SKM-1 (cell line): Measurements from ENCODE around the gene BCAS1.

ENCODE experiments used
- DNase-seq: peaks from one replicate; lab custom pipeline; 2025; ENCODE audit not compliant: unreplicated experiment; lab: John Stamatoyannopoulos, UW

Gene BCAS1, protein sequence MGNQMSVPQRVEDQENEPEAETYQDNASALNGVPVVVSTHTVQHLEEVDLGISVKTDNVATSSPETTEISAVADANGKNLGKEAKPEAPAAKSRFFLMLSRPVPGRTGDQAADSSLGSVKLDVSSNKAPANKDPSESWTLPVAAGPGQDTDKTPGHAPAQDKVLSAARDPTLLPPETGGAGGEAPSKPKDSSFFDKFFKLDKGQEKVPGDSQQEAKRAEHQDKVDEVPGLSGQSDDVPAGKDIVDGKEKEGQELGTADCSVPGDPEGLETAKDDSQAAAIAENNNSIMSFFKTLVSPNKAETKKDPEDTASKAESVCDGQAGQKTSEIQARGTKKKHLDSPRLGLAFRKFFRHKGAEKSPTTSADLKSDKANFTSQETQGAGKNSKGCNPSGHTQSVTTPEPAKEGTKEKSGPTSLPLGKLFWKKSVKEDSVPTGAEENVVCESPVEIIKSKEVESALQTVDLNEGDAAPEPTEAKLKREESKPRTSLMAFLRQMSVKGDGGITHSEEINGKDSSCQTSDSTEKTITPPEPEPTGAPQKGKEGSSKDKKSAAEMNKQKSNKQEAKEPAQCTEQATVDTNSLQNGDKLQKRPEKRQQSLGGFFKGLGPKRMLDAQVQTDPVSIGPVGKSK

DNA sequence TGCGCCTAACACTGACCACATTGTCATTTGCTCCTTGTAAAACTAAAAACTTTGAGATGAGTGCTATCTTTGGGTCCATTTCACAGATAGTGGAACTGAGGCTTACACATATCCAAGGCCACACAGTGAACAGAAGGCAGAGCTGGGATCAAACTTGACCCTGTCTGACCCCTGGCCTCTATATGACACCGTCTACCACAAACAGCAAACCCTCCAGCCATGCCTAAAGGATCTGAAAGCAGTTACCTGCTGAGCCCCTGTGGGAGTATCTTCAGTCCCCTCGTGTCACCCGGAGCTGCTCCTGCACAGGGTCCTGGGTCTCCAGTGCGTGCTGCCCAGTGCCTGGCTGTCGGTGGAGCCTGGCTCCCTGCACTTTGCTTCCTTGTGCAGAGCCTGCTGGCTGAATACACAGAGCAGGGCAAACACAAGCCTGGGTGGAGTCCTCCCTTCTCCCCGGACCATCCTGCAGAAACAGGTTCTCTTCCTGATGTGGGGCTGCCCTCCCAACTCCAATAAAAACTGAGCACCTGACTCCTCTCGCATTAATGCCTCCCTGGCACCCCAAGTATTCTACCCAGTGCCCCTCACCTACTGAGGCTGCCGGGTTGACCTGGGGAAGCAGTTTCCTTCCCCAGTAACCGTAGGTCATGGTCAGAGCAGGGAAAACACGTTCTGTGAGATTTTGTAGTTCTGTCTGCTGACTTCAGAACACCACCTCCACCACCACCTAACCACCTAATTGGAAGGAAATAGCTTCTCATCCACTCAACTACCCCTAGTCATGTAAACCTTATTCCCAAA lies at the start of gene BCAS1:
Gene BCAS1 (minus strand): TSS at position 408 of the 801 bp plus-strand sequence. CDS start 11,876 bp downstream, outside the sequence.
- DNase-seq, result no peak

DNA sequence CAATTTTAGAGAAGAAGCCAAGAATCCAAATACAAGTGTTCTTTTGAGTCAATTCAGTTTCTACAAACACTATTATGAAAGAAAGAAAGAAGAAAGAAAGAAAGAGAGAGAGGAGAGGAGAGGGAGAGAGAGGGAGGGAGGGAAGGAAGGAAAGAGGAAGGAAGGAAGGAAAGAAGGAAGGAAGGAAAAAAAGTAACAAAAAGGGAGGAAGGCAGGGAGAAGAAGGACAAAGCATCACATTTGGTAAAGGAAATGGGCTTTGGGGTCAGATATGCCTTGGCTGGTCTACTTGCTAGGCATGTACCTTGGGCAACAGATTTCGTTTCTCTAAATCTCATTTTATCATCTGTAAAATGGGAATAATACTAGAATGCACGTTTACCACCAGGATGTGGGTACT lies 49.4 kb upstream of the BCAS1 start:
- DNase-seq, result no peak

DNA sequence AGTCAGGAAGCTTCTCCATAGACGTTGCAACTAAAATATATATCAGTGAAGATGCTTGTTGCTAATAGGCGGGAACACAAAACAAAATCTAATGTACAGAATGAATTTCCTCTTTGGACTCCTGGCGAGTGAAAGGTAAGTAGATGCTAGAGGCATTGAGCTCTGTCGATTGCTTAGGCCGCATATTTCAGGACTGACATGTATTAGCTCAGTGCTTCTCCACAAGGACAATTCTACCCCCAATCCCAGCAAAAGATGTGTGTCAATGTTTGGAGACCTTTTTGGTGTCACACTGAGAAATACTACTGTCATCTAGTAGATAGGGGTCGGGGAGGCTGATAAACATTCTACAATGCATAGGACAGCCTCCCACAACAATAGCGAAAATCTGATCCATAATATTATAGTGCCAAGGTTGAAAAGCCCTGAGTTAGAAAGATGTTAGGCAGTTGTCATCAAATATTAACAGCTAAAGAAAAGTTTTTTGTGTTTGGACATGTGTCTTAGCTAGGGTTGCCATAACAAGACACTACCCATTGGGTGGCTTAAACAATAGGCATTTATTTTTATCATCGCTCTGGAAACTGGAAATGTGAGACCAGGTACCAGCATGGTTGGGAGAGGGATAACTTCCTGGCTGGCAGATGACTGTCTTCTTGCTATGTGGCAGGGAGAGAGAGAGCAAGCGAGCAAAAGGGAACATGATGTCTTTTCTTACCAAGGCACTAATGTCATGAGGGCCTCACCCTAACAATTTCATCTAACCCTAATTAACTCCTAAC lies 48.0 kb upstream of the BCAS1 start:
- DNase-seq, result no peak

DNA sequence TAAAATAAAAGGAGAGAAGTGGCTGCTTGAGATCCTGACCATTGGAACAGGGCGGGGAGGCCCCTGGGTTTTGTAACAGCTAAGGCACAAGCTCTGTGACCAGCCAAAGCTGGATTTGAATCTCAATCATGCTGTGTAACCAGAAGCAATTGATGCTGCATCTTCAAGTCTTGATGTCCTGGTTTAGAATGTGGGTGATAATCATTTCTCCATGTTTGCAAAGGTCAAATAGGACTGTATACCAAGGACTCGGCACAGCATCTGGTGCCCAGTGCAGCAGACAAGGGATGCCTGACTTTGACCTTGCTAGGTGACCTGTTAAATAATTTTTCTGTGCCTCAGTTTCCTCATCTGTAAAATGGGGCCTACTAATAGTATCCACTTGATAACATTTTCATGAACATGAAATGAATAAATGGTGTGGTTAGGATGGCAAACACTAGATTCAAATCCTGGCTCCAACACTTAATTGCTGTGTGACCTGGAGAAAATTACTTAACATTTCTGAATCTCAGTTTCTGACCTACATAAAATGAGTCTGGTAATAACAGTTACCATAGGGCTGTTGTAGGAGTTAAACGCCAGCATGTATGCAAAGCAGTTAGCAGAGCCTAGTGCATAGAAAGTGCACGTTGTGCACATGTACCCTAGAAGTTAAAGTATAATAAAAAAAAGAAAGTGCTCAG lies 46.3 kb upstream of the BCAS1 start:
- no peak for DNase-seq

DNA sequence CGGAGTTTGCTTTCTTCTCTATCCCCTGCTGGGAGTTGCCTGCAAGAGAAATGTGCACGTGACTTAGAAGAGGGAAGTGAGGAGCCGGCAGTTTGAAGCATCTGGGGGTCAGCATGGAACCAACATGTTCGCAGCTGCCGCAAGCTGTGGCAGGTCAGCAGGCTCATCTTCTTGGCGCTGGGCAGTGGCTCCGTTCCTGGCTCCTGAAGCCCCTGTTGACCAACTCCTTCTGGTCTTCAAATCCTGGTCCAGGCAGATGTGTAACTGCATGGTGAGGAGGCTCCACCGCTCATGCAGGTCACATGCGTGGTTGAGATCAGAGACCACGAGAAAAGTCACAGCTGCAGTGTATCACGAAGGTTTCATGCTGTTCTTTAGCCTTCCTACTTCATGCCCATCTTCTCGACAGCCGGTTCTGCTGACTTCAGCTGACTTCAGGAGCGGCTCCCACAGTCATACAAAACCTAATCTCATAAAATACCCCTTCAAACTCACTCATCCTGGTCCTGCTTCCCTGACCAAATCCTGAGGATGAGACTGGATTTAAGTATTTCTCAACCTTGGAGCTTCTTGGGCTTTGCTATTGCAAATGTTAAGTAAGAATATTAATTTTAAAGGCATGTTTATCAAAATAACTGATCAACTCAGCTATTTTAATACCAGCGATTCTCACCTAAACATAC lies 44.9 kb upstream of the BCAS1 start:
- DNase-seq, result no peak

DNA sequence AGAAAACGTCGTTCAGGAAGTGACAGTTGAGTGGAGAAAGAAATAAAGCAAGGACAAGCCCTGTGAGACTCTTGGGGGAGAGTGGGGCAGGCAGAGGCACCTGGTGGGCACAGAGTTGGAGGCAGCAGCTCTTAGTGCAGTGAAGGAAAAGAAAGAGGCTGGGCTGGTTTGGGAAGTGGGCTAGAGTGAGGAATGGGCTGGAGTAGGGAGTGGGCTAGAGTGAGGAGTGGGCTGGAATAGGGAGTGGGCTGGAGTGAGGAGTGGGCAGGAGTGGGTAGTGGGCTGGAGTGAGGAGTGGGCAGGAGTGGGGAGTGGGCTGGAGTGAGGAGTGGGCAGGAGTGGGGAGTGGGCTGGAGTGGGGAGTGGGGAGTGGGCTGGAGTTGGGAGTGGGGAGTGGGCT lies 43.7 kb upstream of the BCAS1 start:
- DNase-seq, result no peak

DNA sequence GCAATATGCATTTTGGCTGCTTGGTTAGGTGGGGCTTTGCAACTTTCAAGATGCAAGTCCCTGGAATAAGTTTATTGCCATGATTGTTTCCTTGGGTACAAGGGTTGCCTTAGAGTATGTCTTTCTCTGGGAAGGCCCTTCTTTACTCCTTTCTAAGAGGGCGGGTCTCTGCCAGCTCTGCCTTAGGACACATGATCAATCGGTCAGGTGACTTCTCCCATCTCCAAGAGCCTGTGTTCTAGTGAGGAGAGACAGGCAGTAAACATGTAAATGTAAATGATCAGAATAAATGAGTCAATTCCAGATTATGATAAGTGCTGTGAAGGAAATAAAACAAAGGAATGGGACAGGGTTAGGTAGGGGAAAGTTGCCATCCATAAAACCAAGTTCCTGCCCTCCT lies 43.2 kb upstream of the BCAS1 start:
- DNase-seq, result no peak

DNA sequence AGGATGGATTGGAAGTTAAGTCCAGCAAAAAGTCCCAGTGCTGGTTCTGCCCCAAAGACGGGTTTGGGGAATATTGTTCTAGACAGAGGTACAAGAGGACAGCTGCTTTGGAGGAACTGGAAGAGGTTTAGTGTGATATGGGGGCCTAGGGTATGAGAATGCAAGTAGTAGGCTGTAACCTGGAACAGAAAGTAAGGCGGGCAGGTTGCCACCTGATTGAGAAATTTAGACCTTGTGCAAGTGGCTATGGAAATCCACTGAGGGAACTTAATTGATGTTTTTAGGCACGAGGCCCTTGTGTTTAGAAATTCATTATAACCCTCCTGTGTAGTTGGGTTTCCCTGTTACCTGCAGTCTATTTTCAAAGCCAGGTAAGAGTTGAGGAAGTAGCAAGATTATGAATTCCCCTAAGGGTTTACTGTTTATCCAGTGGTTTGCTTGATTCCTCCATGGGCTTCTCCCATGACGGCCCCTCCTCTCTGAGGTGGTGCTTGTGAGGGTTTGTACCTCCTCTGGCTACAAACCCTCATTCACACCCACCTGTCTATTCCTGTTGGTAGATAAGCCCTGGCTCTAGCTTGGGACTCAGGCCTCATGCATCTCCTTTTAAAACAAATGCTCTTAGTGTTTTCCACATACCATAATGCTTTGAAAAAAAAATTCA lies 42.0 kb upstream of the BCAS1 start:
- DNase-seq, result no peak

DNA sequence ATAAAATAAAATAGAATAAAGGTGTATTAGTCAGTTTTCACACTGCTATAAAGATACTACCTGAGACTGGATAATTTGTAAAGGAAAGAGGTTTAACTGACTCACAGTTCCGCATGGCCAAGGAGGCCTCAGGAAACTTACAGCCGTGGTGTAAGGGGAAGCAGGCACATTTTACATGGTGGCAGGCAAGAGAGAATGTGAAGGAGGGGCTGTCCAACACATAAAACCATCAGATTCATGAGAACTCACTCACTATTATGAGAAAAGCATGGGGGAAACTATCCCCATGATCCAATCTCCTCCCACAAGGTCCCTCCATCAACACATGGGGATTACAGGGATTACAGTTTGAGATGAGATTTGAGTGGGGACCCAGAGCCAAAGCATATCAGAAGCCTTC lies 41.1 kb upstream of the BCAS1 start:
- DNase-seq, result no peak

DNA sequence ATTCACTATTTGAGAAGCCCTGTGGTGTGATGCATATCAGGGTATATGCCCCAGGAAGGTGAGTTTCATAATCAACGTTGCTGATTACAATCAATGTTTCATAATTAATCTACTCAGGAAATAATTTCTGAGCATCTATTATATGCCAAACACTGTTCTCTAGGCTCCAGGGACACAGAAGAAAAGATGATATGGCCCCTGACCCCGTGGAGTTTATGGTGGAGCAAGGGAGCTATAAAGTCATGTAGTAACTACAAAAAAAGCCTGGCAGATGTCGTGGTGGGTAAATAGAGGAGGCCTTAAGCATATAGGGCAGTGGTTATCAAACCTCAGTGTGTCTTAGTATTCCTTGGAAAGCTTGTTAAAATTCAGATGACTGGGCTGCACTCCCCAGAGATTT lies 40.1 kb upstream of the BCAS1 start:
- no peak for DNase-seq

DNA sequence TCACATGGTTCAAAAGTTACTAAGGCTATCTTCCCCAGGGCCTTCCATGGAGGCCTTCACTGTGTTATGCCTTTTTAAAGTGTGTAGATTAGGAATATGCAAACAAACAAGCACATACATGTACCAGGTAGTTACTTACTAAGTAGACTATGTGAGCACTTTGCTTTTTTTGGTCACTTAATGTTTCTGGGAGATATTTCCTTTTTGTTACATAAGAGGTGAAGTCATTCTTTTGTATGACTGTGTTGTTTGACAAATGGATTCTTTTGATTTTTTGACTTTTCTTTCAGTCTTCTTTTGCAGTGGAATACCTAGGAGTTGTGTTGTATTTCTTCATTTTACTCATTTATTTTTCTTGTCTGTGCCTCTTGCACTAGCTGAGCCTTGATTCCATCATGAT lies 39.6 kb upstream of the BCAS1 start:
- no peak for DNase-seq

DNA sequence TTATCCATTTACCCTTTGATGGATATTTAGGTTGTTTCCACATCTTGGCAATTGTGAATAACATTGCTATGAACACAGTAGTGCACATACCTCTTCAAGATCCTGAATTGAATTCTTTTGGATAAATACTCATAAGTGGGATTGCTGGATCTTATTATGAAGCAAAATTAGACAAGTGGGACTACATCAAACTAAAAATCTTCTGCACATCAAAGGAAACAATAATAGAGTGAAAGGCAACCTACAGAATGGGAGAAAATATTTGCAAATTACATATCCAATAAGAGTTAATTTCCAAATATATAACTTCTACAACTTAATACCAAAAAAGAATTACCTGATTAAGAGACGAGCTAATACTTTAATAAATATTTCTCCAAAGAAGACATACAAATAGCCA lies 38.4 kb upstream of the BCAS1 start:
- DNase-seq, result no peak

DNA sequence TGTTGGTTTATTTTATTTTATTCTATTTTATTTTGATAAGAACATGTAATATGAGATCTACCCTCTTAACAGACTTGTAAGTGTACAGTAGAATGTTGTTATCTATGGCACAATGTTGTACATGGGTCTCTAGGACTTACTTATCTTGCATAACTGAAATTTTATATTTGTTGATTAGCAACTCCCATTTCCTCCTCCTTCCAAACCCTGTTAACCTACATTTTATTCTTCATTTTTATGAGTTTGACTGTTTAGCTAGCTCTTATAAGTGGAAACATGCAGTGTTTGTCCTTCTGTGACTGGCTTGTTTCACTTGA lies 37.9 kb upstream of the BCAS1 start:
- no peak for DNase-seq

DNA sequence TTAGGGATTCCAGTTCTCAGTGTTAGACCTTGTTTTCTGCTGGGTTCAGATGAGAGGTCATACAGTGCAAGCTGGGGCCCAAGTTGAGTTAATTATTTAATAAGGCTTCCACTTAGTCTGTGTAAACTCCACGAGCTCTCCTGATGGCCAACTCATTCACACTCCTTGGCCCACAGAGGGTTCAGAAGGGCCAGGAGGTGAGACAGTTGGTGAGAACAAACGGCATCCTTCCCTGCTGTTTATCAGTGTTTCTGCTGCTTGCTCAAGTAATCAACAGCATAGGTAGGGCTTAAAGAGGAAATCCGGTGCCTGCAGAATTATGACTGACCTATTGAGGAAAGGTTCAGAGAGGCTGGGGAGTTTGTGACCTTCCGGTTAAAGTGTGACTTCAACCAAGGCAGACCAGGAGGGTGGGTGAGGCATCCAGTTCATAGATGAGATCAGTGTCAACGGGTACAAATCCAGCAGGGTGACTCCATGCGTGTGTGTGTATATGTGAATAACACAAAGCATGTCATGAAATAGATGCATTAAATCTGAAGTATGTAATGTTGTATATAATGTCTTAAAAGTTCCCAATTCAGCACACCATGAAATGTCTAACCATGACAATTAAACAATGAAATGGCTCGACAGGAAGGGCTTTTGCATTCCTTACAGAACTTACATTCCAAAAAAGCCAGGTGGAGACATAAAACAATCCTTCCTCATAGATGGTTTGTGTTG lies 37.4 kb upstream of the BCAS1 start:
- no peak for DNase-seq

DNA sequence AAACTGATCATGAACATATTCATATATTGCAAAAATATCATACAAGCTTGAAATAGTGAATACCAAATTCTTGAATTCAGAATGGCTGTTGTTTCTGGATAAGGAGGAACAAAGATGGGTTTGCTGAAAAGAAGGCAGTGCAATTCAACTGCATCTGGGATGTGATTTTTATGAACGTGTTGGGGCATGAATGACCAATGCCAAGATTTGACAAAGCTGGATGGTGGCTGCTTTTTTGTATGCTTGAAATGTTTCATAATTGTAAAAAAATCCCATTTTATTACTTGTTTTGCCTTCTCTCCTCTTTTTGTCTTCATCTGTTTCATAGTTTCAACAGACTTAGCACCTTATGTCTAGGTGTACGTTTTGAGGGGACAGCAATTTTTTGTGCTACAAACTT lies 36.8 kb upstream of the BCAS1 start:
- DNase-seq, result no peak

DNA sequence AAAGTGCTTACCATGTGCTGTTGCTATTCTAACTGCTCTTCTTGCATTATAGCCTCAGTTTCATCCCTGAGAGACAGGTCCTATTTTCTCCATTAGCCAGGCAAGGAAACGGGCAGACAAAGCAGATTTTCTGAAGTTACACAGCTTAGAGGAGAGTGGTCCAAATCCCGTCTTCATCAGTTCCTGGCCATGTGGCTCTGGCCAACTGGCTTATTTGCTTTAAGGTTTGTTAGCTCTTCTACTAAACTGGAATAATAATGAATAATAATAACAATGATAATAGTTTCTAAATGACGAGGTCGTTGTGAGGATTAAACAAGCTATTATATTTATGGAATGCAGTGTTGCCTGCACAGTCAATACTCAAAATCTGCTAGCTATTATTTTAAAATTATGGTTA lies 35.8 kb upstream of the BCAS1 start:
- DNase-seq, result no peak

DNA sequence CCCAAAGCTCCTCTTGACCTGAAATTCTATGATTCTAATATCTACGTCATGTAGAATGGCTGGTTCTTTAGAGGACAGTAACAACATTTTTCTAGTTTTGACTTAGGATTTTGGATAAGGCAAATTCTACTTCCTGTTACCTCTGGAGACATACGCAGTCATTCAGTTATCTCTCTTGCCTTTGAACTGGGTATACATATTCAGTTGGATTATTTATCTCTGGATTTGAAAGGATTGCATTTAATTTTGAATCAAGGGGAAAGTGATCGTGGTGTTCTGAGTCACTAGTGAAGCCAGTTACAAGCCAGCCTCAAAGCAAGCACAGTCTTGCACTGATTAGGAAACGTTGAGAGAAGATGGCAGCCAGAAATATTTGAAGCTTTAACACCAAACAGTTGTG lies 35.3 kb upstream of the BCAS1 start:
- DNase-seq, result no peak

DNA sequence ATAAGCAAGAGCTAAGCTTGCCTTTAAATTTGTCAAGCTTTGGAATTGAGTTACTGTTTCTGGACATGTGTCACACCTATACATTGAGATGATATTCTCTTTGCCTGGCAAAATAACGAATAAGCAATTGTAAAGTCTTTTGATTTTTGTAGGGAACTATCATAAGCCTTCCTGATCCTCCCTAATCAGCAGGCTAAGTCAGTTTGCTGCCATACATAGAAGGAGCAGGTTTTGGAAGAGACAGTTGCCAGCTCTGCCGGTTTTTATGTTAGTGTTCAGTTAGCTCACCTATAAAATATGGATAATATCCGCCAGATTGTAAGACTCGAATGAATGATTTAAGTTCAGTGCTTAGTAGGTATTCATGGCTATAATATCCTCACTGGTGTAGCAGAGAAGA lies 34.4 kb upstream of the BCAS1 start:
- DNase-seq, result no peak
